HCT116 (cell line): ENCODE measurements around the gene ZBTB49.

Experiments
- CTCF ChIP-seq, 3 experiments: fragments of 200-600 bp in 1 of 3; sonication (generic) in 1 of 3; IDR thresholded peaks in 2 of 3; conservative IDR thresholded peaks in 1 of 3; 2 replicates each; pipeline ENCODE4 v1.5.1; 2012 to 2017; ENCODE audit warnings: low read depth in 2 of 3, low read length in 2 of 3, antibody characterized with exemption in 1 of 3, borderline replicate concordance in 1 of 3, control low read depth in 1 of 3, mild to moderate bottlenecking in 1 of 3, mixed read lengths in 1 of 3, mixed run types in 1 of 3, moderate library complexity in 1 of 3; ENCODE audit not compliant: insufficient read depth in 1 of 3
- JUND ChIP-seq: IDR thresholded peaks from 2 replicates; pipeline ENCODE4 v1.6.1; 2012

- TF ChIP-seq CTCF (IDR thresholded peaks at IDR 0.05 in 2 of 3, conservative IDR thresholded peaks at IDR 0.05 in 1 of 3; ENCODE audit: borderline replicate concordance in 1 of 3, insufficient read depth in 1 of 3, low read depth in 2 of 3, low read length in 2 of 3): no peak
- no peak for TF ChIP-seq JUND
Observed at GRCh38 chr4:4339504-4340085, 49.5 kb downstream of the ZBTB49 start.
